Muscle layer of colon (tissue), 2 donors: ENCODE measurements around the gene PDZRN4.

Source experiments
- H3K27ac ChIP-seq: one replicate; pipeline ENCODE4 v1.7.0; 2013; ENCODE audit warnings: low read depth, mild to moderate bottlenecking, low read length, moderate library complexity
- H3K27me3 ChIP-seq, 2 donors: one replicate each; pipeline ENCODE4 v1.7.0; 2013; ENCODE audit warnings: low read length in 2 of 2, mild to moderate bottlenecking in 2 of 2; ENCODE audit not compliant: insufficient read depth in 2 of 2, control insufficient read depth in 1 of 2
- H3K36me3 ChIP-seq: one replicate; pipeline ENCODE4 v1.7.0; 2013; ENCODE audit warnings: mild to moderate bottlenecking, low read length; ENCODE audit not compliant: insufficient read depth
- H3K4me1 ChIP-seq: one replicate; pipeline ENCODE4 v1.7.0; 2013; ENCODE audit warnings: mild to moderate bottlenecking, low read length; ENCODE audit not compliant: insufficient read depth
- H3K4me3 ChIP-seq, 2 donors: one replicate each; pipeline ENCODE4 v1.7.0; 2013; ENCODE audit warnings: low read length in 2 of 2, low read depth in 1 of 2, mild to moderate bottlenecking in 1 of 2, moderate library complexity in 1 of 2
- H3K9ac ChIP-seq: one replicate; pipeline ENCODE4 v1.7.0; 2013; ENCODE audit warnings: low read length
- H3K9me3 ChIP-seq: one replicate; pipeline ENCODE4 v1.7.0; 2013; ENCODE audit warnings: mild to moderate bottlenecking, low read length
- donor health status: abdominal sarcoma.
- donor health status: Adenocarcinoma of cecum.

PDZRN4 gene

DNA sequence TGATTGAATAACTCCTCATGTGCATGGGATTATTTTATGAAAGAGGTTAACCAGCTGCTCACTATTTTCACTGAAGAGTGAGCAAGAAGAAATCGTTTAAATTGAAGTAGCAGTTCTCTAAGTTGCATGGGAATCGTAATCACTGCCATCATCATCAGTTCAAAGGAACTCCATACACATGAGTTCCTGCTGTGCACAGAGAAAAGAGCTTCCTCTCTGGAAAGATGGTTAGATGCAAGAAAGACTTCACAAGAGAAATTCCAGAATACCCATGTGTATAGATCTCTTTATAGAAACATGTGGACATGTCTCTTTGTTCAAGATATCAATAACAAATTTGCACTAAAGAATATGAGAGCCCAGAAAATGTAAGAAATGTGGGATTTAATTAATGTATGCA lies 291.3 kb downstream of the PDZRN4 start:
- Histone ChIP-seq H3K9ac (no peak overlapping the region), H3K27me3 (no peaks in the 10 kb centered on the region)

DNA sequence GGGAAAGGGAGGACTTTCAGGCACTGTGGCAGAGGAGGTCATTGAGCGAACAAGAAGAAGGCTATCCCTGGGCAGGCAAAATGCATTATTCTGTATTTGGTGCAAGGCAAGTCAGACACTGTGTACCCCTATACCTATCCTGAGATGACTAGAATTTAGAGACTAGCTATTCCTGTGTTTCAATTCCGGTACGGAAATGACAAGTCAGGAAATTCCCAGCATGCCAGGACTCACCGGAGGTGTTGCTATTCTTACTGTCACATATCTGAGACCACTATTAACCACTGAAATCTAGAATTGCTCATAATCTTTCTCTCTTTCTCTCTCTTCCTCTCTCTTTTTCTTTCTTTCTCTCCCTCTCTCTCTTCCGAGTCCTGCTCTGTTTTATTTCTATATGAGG lies 297.1 kb downstream of the PDZRN4 start:
- Histone ChIP-seq H3K27me3 (no peaks in the 10 kb centered on the region), H3K4me3 (no peak overlapping the region), H3K9me3 (no peaks in the 10 kb centered on the region), H3K9ac (no peak overlapping the region), H3K27ac (no peak overlapping the region), H3K4me1 (no peaks in the 10 kb centered on the region), H3K36me3 (no peaks in the 10 kb centered on the region)

More for the DNA sequence above, 291.3 kb downstream of the PDZRN4 start:
- Histone ChIP-seq H3K36me3 (no peaks in the 10 kb centered on the region), H3K4me3 (no peak overlapping the region), H3K27ac (no peak overlapping the region), H3K4me1 (peaks cover 7% of the 10 kb centered on the region), H3K9me3 (no peaks in the 10 kb centered on the region)

DNA sequence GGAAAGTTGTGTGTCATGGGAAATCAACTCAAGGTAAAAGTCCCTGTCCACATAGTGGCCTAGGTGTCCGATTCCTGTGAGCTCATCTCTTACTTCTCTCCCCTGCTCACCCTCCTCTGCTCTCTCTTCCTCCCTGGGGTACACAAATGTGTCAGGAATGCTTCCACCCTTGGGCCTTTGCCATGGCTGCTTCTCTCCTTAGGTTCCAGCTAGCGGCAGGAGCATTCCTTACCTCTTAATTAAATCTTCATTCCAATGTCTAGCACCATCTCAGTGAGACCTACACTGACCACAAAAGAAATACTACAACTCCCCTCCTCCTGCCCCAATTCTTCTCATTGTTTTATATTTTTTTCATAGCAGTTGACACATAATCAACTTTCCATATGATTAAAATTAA lies 298.6 kb downstream of the PDZRN4 start:
- Histone ChIP-seq H3K4me1 (no peaks in the 10 kb centered on the region), H3K9me3 (no peaks in the 10 kb centered on the region), H3K9ac (no peak overlapping the region), H3K27ac (no peak overlapping the region), H3K4me3 (no peak overlapping the region), H3K27me3 (no peaks in the 10 kb centered on the region), H3K36me3 (no peaks in the 10 kb centered on the region)

DNA sequence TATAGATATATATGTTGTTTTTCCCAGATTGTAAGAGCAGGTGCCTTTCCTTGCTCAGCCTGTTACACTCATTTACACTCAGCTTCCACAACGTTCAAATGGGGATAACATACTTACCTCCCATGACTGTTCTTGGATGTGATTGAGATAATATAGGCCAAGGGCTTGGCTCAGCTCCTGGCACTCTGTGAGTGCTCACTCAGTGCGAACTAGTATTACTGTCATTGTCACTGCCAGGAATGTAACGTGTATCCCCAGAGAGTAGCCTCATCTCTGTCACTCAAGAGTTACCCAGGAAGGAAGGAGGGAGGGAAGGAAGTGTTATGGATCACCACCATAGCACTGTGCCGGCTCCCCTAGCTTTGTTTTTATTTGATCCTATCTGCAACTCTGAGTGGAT lies 307.9 kb downstream of the PDZRN4 start:
- H3K4me1 ChIP-seq: peaks cover 5% of the 10 kb centered on the region
- no peaks in the 10 kb centered on the region for H3K36me3 ChIP-seq
- H3K9ac ChIP-seq: no peak overlapping the region
- no peak overlapping the region for H3K27ac ChIP-seq
- no peak overlapping the region for H3K4me3 ChIP-seq
- H3K9me3 ChIP-seq: no peaks in the 10 kb centered on the region
- no peaks in the 10 kb centered on the region for H3K27me3 ChIP-seq

DNA sequence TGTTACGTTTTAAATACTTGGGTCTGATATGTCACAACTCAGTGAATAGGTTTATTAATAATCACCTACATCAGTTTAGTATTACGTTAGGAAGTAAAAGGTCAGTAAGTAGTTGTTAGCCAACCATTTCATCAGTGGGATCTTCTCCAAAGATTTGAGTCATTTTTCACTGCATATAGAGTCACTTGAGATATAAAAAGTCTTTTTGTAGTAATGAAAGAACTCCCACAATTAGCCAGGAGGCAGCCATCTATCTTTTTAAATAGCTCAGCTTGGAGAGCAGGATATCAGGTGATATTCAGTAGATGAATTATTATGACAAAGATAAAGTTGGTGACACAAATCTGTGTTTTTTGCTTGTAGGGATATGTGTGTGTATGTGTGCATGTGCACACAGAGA lies 309.3 kb downstream of the PDZRN4 start:
- Histone ChIP-seq H3K36me3 (no peaks in the 10 kb centered on the region), H3K9ac (no peak overlapping the region), H3K9me3 (no peaks in the 10 kb centered on the region), H3K27ac (no peak overlapping the region), H3K4me1 (peaks cover 5% of the 10 kb centered on the region), H3K4me3 (no peak overlapping the region), H3K27me3 (no peaks in the 10 kb centered on the region)

DNA sequence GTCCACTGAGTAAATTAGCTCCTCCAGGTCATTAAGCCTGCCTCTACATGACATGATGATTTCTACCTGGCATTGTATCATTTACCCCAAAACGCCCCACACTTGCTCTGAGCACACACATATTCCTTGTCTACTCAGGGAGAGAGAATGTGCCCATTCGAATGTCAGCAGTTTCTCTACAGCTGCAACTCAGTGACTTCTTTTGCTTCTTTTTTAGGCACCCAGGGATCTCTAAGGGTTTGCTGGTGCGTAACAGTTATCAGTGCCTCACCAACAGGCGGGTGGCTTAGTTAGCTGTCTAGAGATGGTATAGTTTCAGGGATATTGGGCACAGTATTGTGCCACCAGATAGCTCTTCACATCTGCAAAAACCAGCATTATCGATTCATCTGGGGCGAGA lies 316.9 kb downstream of the PDZRN4 start:
- H3K36me3 ChIP-seq: peaks cover 5% of the 10 kb centered on the region
- H3K4me1 ChIP-seq: no peaks in the 10 kb centered on the region
- no peak overlapping the region for H3K9ac ChIP-seq
- H3K27ac ChIP-seq: no peak overlapping the region
- no peaks in the 10 kb centered on the region for H3K27me3 ChIP-seq
- H3K9me3 ChIP-seq: no peaks in the 10 kb centered on the region
- H3K4me3 ChIP-seq: no peak overlapping the region

DNA sequence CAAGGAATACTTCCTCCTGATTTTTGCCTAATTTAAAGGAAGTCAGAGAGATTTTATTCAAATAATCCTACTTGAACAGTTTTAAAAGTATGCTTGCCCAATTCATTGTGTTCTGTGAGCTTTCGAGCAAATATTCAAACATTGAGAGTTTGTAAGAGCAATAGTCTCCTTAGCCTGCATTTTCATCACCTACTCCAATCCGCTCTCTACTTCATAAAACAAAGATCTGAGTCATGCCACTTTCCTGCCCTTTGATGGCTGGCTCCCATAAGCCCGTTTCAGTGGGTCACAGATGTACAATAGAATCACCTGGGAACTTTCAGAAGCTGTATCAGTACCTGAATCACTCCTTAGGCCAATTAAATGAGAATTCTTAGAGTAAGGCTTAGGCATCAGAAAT lies 319.2 kb downstream of the PDZRN4 start:
- H3K9me3 ChIP-seq: no peaks in the 10 kb centered on the region
- H3K4me1 ChIP-seq: no peaks in the 10 kb centered on the region
- H3K36me3 ChIP-seq: peaks cover 5% of the 10 kb centered on the region
- no peak overlapping the region for H3K9ac ChIP-seq
- no peaks in the 10 kb centered on the region for H3K27me3 ChIP-seq
- H3K27ac ChIP-seq: no peak overlapping the region
- no peak overlapping the region for H3K4me3 ChIP-seq

DNA sequence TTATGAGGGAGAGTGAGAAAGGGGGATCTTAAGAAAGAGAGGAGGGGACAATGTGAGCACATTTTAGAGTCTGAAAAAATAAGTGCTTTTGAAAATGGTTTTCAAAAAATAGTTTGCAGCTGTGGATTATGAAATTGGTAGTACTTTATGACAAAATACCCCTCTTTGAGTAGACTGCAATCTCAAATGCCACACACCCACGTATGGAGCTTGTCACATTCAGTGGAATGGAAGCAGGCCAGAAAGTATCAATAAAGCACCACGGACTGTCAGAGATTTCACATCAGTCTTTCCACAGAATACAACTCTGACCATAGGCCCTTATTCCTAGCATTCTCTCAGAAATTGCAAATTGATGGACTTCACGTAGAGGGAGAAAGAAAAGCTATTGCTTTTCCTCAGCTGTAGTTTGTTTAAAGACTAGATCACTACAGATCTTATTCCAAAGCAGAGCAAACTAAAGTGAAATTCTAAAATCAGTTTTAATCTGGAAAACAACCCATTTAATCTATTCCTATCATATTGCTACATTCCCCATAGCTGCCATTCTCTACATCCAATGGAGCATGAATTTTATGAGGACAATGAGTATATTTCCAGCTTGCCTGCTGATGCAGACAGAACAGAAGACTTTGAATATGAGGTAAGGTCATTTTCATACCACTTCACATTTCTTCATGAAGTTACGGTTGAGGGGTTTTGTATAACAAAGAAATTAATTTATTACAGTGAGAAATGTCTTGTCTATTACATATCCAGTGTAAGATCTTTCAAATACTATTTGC lies 321.3 kb downstream of the PDZRN4 start:
- no peaks in the 10 kb centered on the region for H3K9me3 ChIP-seq
- H3K4me1 ChIP-seq: no peaks in the 10 kb centered on the region
- H3K4me3 ChIP-seq: no peak overlapping the region
- no peak overlapping the region for H3K9ac ChIP-seq
- H3K36me3 ChIP-seq: peaks cover 5% of the 10 kb centered on the region
- no peak overlapping the region for H3K27ac ChIP-seq
- no peaks in the 10 kb centered on the region for H3K27me3 ChIP-seq

DNA sequence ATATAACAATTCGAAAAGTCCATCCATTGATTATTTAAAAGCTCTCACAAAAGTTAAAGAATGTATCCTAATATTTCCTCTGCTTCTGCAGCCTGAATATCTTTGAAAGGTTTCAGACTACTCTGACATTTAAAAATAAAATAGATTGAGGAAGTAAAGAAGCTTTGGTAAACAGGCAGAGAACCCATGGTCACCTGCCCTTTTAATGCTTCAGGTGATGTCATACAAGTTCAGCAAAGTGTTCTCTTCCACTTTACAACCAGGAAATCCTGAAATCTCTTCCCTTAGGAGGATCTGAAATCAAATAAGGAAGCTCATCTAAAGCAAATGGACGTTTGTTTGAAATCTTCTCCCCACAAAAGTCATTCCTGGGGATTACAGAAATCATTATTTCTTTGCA lies 322.4 kb downstream of the PDZRN4 start:
- peaks cover 5% of the 10 kb centered on the region for H3K36me3 ChIP-seq
- H3K9ac ChIP-seq: no peak overlapping the region
- H3K27ac ChIP-seq: no peak overlapping the region
- no peaks in the 10 kb centered on the region for H3K4me1 ChIP-seq
- no peaks in the 10 kb centered on the region for H3K9me3 ChIP-seq
- H3K27me3 ChIP-seq: no peaks in the 10 kb centered on the region
- H3K4me3 ChIP-seq: no peak overlapping the region

DNA sequence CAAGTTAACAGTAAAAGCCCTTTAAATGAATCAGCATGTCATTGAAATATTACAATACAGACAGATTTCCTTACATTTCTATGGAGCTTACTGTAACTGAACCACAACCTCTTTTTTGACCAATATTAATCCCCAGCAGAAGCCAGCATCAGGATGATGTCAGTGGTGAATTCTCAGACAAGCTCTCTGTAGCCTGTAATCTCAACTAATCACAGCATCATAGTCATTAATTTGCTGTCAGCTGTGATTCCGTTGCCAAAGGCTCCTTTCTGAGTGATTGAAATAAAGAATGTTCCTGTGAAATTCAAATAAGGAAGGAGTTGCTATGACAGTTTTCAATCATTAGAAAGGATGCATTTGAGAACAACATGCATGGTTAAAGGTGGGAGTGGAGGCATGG lies 323.1 kb downstream of the PDZRN4 start:
- Histone ChIP-seq H3K27me3 (no peaks in the 10 kb centered on the region), H3K9me3 (no peaks in the 10 kb centered on the region), H3K4me1 (no peaks in the 10 kb centered on the region), H3K9ac (no peak overlapping the region), H3K4me3 (no peak overlapping the region), H3K27ac (no peak overlapping the region), H3K36me3 (peaks cover 5% of the 10 kb centered on the region)

DNA sequence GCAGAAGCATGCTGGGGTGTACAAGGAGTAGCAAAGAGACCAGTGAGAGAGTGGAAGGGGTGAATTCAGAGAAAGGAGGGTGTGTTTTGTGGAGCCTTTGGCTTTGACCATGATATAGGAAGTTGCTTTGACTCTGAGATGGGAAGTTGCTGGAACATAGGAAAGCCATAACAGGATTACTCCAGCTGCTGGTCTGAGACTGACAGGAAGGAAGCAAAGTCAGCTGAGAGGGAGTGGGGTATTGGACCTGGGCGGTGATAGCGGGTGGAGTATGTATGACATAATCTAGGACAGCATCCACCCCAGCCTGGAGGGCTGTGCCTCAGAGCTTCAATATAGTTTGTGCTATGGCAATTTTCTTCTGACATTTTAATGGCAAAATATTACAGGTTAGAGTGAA lies 324.4 kb downstream of the PDZRN4 start:
- H3K9me3 ChIP-seq: no peaks in the 10 kb centered on the region
- no peak overlapping the region for H3K27ac ChIP-seq

DNA sequence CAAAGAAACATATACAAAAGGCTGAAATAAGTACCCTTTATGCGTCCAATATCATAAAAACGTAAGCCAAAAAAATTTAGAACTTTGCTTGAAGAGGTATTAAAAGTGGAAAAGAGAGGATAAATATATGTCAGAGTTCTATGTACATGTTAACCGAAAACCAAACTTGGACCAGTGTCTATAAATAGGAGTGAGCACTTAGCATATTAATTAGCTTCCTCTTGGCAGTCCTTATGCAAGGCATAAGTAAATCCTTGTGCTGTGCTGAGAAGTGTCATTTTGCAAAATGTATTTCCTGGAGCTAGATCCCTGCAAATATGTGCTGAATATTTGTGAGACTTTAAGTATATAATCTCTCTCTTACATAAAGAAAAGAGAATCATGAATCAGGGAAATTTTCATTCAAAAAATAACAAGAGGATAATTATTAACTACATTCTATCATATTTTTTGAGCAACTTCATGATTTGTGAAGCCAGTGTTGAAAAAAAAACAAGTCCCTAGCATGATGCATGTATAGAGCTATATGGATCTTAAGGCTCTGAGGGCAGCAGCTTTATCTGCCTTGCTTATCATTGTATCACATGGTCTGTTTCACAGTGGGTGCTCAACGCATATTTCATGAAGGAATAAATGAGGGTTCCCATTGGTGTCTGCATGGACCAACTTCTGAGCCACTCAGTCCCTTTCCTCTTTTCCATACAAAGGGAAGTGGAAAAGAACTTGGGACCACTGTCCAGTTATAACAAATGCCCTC lies 326.1 kb downstream of the PDZRN4 start:
- Histone ChIP-seq H3K27ac (no peak overlapping the region), H3K27me3 (no peaks in the 10 kb centered on the region), H3K4me3 (no peak overlapping the region), H3K9ac (no peak overlapping the region), H3K36me3 (no peaks in the 10 kb centered on the region), H3K9me3 (no peaks in the 10 kb centered on the region), H3K4me1 (no peaks in the 10 kb centered on the region)

More for the DNA sequence above, 324.4 kb downstream of the PDZRN4 start:
- Histone ChIP-seq H3K27me3 (no peaks in the 10 kb centered on the region), H3K36me3 (peaks cover 2% of the 10 kb centered on the region), H3K9ac (no peak overlapping the region), H3K4me1 (no peaks in the 10 kb centered on the region), H3K4me3 (no peak overlapping the region)
